HG02763 (cell line): ENCODE measurements around the gene AAR2.
A peak's percentile ranks its signal among the peaks of the same experiment; 100 is the strongest.

Source experiments
- ATAC-seq: cut with Tn5 transposase; IDR thresholded peaks from one replicate; pipeline ENCODE4 v1.9.1; 2021; ENCODE audit warnings: mild to moderate bottlenecking, moderate library complexity; ENCODE audit not compliant: unreplicated experiment

The AAR2 gene

GRCh38 chr20:36217226-36217625 is 19.1 kb upstream of the AAR2 start:
- ATAC-seq, result no peak

GRCh38 chr20:36218380-36219064 is 17.8 kb upstream of the AAR2 start:
- no peak for ATAC-seq

DNA sequence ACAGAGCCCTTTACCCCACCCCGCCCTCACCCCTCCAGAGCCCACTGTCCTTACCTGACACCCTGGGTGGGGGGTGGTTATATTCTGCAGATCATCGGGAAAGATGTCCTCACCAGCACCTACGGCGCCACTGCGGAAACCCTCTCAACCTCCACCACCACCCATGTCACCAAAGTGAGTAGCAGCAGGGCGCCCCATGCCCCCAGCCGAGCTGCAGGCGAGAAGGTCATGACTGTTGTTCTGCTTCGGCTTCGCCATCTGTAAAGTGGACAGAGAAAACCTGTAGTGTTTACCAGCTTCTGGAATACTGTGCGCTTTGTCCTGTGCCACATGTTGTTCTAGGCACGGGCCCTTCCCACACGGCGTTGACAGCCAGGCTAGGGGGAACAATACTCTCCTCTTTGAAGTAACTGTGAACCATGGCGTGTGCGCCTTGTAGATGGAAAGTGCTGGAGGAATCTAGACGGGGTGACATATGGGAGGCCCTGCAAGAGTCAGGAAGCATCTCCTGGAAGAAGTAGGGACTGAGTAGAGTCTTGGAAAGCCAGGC is 16.5 kb upstream of the AAR2 start:
- no peak for ATAC-seq

DNA sequence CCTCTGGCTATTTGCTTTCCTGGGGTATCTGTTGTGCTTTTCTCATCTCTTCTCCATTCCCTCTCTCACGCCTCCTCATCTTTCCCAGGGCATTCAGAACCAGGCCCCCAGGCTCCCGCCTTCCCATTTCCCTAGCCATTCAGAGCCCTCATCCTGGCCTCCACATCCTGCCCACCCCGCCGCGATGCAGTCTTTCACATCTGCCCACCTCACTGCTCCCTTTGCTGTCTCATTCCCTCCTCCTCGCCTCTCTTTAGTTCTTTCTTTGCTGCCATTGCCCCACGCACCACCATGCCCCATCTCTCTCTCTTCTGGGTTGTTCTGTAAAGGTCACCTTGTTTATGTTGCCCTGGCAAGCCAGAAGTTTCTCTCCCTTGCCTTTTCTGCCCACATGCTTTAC is 10.6 kb upstream of the AAR2 start:
- no peak for ATAC-seq

DNA sequence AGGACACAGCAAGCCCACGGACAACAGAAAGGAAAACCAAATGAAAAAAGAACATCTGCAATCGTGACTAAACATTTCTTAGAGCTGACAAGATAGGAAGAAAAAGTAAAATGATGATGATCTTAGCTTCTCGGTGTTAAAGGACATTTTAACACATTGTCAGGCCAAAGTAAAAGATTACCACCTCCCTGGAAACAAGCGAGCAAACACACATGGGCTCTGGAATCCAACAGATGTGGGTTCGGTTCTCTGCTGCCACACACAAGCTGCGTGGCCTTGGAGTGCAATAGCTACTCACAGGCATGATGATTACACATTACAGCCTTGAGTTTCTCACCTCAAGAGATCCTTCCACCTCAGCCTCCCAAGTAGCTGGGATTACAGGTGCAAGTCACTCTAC is 7.5 kb upstream of the AAR2 start:
- ATAC-seq, result no peak

GRCh38 chr20:36230019-36230418 is 6.3 kb upstream of the AAR2 start:
- ATAC-seq, result no peak

- no peak for ATAC-seq
Measured at GRCh38 chr20:36231331-36231730, 4.9 kb upstream of the AAR2 start.

DNA sequence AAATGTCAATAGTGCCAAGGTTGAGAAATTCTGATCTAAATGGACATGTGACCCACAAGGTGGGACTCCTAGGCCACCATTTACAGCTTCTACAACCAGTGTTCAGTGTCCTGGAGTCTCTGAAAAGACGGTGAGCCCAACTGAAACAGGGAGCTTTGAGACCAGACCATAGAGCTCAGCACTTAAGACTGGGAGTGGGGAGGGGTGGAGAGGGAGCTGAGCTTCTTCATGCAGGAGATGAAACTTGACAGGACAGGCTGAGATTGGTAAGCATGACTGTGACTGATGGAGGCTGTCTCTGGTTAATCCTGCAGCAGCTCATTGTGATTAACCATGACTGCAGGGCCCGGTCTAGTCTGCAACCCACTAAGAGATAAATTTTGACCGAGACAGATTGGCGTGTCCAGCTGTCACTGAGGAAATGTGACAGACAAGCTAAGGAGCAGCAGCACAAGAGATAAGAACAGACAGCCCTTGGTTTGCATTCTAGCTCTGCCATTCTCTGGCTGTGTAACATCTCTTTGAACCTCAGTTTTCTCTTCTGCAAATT is 1.4 kb upstream of the AAR2 start:
- no peak for ATAC-seq

DNA sequence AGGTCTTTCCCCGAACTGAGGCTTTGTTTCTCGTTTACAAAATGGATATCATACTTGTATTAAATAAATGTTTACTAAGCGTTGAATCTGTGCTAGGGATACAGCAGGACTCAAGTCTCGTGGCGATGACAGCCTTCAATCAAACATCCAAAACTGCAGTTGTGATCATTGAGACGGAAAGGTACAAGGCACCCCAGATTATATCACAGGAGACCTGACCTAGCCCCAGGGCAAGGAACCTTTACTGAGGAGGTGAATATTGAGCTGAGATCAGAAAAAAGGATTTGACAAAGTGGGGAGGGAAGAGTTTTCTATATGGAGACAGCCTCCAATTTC is 476 bp downstream of the AAR2 start:
- ATAC-seq, result peak; percentile 6

DNA sequence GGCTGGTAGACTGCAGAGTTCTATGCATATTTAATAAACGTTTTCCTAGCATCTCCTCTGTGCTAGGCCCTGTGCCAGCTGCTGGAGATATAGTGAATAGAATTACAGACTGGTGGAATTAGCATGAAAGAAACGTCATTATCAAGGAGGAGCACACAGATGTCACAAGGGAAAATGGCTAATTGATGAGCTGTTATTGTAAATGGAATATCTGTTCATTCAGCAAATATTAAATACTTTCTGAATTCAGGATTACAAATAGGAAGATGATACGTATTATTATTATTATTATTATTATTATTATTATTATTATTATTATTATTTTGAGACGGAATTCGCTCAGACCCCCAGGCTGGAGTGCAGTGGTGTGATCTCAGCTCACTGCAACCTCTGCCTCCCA is 1.2 kb downstream of the AAR2 start:
- no peak for ATAC-seq

- no peak for ATAC-seq
Measured at GRCh38 chr20:36238153-36238552, 1.9 kb downstream of the AAR2 start.

DNA sequence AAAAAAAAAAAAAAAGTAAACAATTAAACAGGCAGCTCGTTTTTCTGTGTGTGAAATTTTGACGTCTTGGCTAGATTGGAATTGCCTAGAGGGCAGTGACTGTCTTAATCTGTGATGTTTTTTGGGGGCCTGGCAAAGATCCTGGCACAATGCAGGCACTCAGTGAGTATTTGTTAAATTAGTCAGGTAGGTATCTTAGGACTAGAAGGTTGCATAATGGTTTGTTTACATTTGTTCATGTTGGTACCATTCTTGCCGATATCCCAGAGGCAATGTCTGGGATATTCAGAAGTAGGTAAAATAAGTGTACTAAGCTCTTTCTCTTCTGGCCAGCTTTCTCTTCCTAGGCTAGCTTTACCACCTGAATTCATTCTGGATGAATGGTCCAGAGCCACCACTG is 2.5 kb downstream of the AAR2 start:
- ATAC-seq, result no peak

- ATAC-seq, result no peak
Measured at GRCh38 chr20:36240076-36240475, 3.8 kb downstream of the AAR2 start.

GRCh38 chr20:36241678-36242077 is 5.4 kb downstream of the AAR2 start:
- ATAC-seq, result no peak

DNA sequence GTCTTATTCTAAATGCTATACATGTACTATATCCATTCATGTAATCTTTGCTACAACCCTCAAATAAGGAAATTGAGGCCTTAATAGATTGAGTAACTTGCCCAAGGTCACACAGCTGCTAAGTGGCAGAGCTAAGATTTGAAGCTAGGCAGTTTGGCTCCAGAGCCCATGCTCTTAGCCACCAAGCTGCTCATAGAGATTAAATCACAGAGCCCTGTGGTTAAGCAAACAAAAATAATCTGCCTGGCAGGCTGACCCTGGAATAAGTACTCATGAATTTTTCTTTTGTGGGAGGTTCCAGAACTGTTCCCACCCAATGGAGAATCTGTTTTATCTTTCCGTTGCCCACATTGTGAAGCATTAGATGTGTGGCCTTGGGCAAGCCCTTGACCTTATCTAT is 7.4 kb downstream of the AAR2 start:
- ATAC-seq, result no peak

GRCh38 chr20:36246401-36246800 is 10.1 kb downstream of the AAR2 start:
- ATAC-seq, result no peak

- ATAC-seq, result no peak
Measured at GRCh38 chr20:36248836-36249235, 12.6 kb downstream of the AAR2 start.

- no peak for ATAC-seq
Measured at GRCh38 chr20:36249450-36249849, 13.2 kb downstream of the AAR2 start.

DNA sequence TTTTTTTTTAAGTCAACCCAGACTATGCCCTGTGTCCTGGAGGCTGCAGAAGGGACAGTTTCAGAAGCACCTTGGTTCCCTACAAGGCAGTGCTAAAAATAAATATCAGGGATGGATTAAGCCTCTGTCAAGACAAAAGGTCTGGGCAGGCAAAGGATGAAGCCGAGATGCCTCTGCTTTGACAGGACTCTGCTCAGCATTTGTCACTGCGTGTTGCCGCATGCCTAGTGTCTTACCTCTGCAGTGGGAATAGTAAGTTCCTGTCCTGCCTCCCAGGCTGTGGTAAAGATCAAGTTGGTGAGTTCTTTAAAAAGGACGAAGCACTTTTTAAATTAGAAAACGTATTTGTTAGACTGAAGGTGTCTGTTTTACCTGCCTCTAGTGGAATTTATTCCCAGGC is 15.1 kb downstream of the AAR2 start:
- ATAC-seq, result no peak

DNA sequence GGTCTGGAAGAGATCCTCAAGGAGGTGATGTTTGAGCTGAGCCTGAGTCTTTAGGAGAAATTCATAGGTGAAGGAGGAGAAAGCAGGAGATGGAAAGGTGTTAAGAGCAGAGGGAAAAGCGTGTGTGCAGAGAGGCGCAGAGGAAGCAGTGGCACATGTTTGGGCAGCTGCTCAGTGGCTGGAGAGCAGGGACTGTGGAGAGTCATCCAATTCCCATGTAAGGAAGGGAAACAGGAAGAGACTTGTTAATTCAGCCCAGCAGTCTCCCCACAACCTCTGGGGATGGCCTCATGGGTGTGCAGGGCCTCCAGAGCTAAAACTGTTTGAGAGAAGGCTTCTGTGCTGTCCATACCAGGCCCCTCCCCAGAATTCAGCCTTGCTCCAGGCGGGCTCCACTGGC is 16.2 kb downstream of the AAR2 start:
- ATAC-seq, result no peak

- ATAC-seq, result no peak
Measured at GRCh38 chr20:36253036-36253435, 16.8 kb downstream of the AAR2 start.

DNA sequence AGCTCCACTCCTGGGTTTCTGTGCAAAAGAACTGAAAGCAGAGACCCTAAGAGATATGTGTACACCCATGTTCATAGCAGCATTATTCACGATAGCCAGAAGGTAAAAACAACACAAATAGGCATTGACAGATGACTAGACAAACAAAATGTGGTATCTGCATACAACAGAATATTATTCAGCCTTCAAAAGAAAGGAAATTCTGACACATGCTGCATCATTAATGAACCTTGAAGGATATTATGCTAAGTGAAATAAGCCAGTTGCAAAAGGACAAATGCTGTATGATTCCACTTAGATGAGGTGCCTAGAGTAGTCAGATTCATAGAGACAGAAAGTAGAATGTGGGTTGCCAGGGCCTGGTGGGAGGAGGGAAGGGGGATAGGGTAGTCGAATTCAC is 17.8 kb downstream of the AAR2 start:
- no peak for ATAC-seq

GRCh38 chr20:36255445-36255844 is 19.2 kb downstream of the AAR2 start:
- no peak for ATAC-seq
